GM21737 (cell line): Measurements from ENCODE around the gene ACADS.
"Not testable (repeated sequence)": the region's sequence is repeated elsewhere in the genome, so short reads cannot be mapped to it uniquely, and the experiment has no call there.

Experiments
- ATAC-seq: cut with Tn5 transposase; IDR thresholded peaks from one replicate; pipeline ENCODE4 v1.9.1; 2021; ENCODE audit warnings: mild to moderate bottlenecking, moderate library complexity; ENCODE audit not compliant: unreplicated experiment

Gene ACADS

DNA sequence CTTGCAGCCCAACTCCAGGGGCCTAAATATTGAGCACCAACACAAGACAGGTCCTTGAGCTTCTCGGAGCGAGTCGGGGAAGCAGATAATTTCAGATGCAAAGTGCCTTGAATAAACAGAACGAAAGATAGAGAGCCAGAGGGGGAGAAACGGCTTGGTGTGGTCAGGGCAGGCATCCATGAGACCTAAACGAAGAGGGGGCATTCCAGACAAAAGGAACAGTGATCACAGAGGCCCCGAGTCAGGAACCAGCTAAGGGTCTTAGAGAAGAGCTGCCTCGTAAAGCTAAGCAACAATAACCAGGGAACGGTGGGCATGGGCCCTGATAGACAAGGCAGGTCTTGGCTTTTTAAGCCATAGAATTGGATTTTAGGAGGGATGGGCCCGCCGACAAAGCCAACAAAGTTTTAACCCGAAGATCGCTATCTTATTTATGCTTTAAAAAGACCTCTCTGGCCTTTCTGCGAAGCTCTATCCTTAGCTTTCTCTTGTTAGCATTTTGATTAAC, 421 bp upstream of the ACADS start:
- no peak for ATAC-seq

DNA sequence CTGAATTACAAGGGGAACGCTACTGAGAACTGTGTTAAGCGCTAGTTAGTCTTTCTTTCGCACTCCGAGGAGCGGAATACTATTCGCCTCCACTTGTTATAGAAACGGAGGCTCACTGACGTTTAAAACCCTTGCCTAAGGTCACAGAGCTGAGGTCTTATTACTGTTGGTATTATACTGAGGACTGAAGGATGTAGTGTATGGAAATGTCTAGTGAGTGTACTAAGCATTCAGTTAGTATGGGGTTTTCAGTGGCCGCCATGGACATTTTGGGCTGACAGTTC, 826 bp downstream of the ACADS start:
- ATAC-seq = no peak

GRCh38 chr12:120726961-120727360, 1.3 kb downstream of the ACADS start:
- ATAC-seq = no peak

DNA sequence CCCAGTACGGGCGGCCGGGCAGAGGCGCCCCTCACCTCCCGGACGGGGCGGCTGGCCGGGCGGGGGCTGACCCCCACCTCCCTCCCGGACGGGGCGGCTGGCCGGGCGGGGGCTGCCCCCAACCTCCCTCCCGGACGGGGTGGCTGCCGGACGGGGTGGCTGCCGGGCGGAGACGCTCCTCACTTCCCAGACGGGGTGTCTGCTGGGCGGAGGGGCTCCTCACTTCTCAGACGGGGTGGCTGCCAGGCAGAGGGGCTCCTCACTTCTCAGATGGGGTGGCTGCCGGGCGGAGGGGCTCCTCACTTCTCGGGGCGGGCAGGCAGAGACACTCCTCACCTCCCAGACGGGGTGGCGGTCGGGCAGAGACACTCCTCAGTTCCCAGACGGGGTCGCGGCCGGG, 6.6 kb downstream of the ACADS start:
- ATAC-seq = not testable (repeated sequence)

- ATAC-seq = no peak
These were observed 7.9 kb downstream of the ACADS start for GRCh38 chr12:120733574-120733973.

- no peak for ATAC-seq
These were observed 8.6 kb downstream of the ACADS start for GRCh38 chr12:120734210-120734609.

- no peak for ATAC-seq
These were observed 9.6 kb downstream of the ACADS start for GRCh38 chr12:120735181-120735580.

- ATAC-seq = no peak
These were observed 11.0 kb downstream of the ACADS start for GRCh38 chr12:120736404-120737331.

DNA sequence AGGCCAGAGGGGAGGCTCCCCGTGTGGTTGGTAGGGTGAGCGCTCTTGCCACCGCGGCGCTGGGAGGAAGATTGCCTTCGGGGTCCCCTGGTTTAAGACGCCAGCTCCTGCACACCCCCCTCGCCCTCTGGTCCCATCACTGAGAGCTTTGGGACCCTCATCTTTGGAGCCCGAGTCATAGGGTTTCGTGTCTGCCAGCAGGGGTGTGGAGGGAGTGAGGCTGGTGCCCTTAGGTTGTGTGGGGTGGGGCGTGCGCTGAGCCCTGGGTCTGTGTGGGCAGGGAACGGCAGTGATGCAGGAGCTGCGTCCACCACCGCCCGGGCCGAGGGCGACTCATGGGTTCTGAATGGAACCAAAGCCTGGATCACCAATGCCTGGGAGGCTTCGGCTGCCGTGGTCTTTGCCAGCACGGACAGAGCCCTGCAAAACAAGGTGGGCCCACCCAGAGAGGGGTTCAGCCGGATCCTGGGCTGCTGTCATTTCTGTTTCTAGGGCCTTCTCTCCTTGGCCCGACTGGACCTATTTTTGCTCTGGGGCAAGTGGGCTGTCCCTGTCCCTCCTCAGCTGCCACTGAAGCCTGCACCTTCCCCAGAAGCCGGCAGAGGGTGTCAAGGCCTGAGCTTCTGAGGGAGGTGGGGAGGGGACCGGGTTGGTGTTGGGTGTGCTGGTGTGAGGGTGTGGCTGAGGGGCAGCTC, 12.1 kb downstream of the ACADS start:
- no peak for ATAC-seq

DNA sequence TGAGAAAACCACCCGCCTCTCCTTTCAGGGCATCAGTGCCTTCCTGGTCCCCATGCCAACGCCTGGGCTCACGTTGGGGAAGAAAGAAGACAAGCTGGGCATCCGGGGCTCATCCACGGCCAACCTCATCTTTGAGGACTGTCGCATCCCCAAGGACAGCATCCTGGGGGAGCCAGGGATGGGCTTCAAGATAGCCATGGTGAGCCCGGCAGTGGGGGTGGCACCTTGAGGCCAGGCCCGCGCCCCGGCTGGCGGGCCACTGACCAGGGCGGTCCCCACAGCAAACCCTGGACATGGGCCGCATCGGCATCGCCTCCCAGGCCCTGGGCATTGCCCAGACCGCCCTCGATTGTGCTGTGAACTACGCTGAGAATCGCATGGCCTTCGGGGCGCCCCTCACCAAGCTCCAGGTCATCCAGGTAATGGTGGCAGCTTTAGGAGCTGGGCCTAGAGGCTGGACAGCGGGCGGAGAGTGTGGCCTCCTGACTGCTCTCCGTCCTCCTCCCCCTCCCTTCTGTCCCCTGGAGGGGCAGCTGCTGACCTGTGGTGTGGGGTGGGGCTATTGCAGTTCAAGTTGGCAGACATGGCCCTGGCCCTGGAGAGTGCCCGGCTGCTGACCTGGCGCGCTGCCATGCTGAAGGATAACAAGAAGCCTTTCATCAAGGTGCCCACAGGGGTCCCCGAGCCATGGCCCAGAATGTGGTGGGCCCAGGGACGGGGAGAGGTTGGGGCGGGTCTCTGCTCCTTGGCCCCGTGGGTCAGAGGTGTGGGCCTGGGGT, 12.8 kb downstream of the ACADS start:
- ATAC-seq = no peak

GRCh38 chr12:120739031-120739762, 13.6 kb downstream of the ACADS start:
- ATAC-seq = no peak

DNA sequence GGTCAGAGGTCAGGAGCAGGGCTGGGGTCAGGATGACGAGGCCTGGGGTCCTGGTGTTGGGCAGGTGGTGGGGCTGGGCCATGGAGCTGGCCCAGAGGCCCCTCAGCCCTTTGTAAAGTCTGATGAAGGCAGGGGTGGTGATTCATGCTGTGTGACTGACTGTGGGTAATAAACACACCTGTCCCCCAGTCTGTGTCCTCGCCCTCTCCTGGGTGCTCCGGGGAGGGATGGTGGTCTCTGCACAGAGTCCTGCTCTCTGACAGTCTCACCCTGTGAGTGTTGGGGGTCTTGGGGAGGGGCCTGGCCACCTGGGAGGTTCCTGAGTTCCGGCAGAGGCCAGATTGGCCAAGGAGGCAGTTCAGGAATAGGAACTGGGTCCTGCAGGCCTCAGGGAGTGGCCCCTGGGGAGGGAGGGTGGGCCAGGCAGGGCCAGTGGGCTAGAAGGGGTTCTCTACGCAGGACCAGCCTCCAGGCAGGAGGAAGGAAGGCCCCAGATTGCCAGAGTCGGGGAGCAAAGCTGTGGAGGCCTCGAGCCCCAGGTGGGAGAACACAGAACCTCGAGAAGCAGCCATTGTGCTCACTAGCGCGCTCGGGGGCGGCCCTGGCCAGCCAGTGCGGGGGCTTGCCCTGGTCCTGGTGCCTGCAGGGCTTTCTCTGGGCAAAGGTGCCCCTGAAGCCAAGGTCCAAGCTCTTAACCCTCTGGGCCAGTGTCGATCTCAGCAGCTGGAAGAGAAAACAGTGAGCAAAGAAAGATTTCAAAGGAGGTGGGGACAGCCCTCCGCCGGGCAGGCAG, 14.4 kb downstream of the ACADS start:
- ATAC-seq = no peak

- no peak for ATAC-seq
These were observed 15.2 kb downstream of the ACADS start for GRCh38 chr12:120740871-120741270.

DNA sequence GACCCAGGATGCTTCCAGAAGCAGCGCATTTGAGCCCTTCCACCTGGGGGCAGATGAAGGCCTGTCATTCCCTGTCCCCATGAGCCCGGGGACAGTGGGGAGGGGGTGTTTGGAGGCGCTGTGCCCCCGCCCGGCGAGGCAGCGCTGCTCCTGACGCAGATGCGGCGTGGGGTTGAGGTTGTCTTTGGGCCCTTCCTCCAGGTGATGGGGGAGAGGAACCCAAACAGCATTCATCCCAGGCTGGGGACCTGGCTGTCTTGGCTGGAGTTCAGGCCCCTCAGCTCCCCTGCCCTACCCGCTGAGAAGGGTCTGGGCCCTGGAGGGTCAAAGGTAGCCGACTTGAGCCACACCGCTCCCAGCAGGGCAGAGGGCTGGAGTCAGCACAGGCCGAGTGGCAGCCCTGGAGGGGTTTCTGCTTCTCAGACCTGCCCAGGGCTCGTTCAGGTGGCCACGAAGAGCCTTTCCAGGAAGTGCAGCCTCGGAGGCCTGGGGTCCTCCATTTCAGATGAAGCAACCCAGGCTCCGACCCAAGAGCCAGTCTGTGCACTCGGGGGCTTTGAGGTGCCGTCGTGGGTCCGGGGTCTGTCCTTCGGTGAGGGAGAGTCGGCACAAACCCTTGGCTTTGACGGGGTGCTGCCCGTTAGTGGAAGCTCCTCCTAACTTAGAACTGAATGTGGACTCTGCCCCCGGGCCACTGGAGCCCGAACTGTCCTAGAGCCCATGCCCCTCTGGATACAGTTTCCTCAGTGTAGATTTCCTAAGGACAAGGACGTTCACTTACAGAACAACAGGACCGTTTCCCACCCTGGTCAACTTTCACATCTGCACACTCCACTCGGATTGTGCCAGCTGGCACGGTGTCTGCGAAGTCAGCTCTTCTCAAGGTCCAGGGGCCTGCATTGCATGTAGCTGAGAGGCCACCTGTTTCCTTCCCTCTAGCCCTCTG, 16.1 kb downstream of the ACADS start:
- ATAC-seq = no peak

DNA sequence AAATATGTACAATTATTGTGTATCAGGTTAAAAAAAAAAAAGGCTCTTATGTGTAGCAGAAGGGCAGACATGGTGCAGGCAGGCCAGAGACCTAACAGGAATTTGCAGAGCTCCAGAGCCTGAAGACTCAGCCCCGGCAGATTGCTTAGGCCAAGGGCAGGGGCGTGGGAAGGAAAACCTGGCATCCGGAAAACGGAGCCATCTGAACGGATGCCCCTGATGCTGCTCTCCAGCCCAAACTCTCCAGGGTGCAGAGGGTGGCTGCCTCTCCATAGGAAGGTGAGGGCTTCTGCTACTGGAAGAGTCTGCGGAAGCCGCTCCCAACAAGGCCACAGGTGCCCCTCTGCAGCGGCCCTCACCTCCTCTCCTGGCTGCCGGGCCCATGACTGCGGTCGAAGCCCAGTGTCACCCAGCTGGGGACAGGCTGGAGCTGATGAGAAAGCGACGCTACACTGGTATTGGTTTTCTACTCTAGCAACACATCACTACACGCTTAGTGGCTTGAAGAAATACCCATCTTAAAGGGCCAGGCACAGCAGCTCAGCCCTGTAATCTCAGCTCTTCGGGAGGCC, 19.4 kb downstream of the ACADS start:
- no peak for ATAC-seq

- no peak for ATAC-seq
These were observed 22.6 kb downstream of the ACADS start for GRCh38 chr12:120748242-120748641.

- ATAC-seq = no peak
These were observed 23.6 kb downstream of the ACADS start for GRCh38 chr12:120749256-120749655.

GRCh38 chr12:120750806-120751205, 25.2 kb downstream of the ACADS start:
- ATAC-seq = no peak

GRCh38 chr12:120751389-120751788, 25.8 kb downstream of the ACADS start:
- no peak for ATAC-seq
